Measurements from ENCODE around the gene TTC39A.
"Not testable (repeated sequence)": the region's sequence is repeated elsewhere in the genome, so short reads cannot be mapped to it uniquely, and the experiment has no call there.

Gene TTC39A

GRCh38 chr1:51264451-51264850 is 65.9 kb downstream of the TTC39A start:
- no peak for DNase-seq

GRCh38 chr1:51263147-51263877 is 67.0 kb downstream of the TTC39A start:
- DNase-seq, result no peak

- no peak for DNase-seq
Observed at GRCh38 chr1:51255331-51255730, 75.0 kb downstream of the TTC39A start.

- no peak for DNase-seq
Observed at GRCh38 chr1:51253691-51254090, 76.7 kb downstream of the TTC39A start.

- no peak for DNase-seq
Observed at GRCh38 chr1:51252366-51252765, 78.0 kb downstream of the TTC39A start.

GRCh38 chr1:51251165-51251564 is 79.2 kb downstream of the TTC39A start:
- not testable (repeated sequence) for DNase-seq

GRCh38 chr1:51250729-51251128 is 79.6 kb downstream of the TTC39A start:
- DNase-seq, result not testable (repeated sequence)

GRCh38 chr1:51249445-51249844 is 80.9 kb downstream of the TTC39A start:
- no peak for DNase-seq

GRCh38 chr1:51247499-51247898 is 82.9 kb downstream of the TTC39A start:
- no peak for DNase-seq

- no peak for DNase-seq
Observed at GRCh38 chr1:51247022-51247421, 83.3 kb downstream of the TTC39A start.

GRCh38 chr1:51242546-51242945 is 87.8 kb downstream of the TTC39A start:
- DNase-seq, result no peak

- no peak for DNase-seq
Observed at GRCh38 chr1:51241119-51241518, 89.2 kb downstream of the TTC39A start.

- no peak for DNase-seq
Observed at GRCh38 chr1:51240084-51240483, 90.3 kb downstream of the TTC39A start.

GRCh38 chr1:51238034-51238403 is 92.3 kb downstream of the TTC39A start:
- peak; percentile 60 for DNase-seq

GRCh38 chr1:51237351-51238033 is 92.9 kb downstream of the TTC39A start:
- DNase-seq, result peak; percentile 58
